MM.1S (cell line): Measurements from ENCODE around the gene RIF1.

ENCODE experiments used
- DNase-seq: peaks from one replicate; pipeline ENCODE4 v3.0.0-alpha.2; 2015
- H2AFZ ChIP-seq: fragments of 300-600 bp; sonication (generic); 2 replicates; pipeline ENCODE4 v1.6.0; 2016; ENCODE audit warnings: antibody characterized with exemption, low read length
- H3F3A ChIP-seq: fragments of 300-600 bp; sonication (generic); 2 replicates; pipeline ENCODE4 v1.6.1; 2016; ENCODE audit warnings: mild to moderate bottlenecking, antibody characterized with exemption, low read length, moderate library complexity, mixed read lengths; ENCODE audit not compliant: insufficient read depth
- H3K27ac ChIP-seq: fragments of 300-600 bp; sonication (generic); 2 replicates; pipeline ENCODE4 v1.5.1; 2016; ENCODE audit warnings: mild to moderate bottlenecking, low read length
- H3K27me3 ChIP-seq: fragments of 300-600 bp; sonication (generic); replicated peaks from 2 replicates; pipeline ENCODE4 v1.6.0; 2016; ENCODE audit warnings: low read length; ENCODE audit not compliant: insufficient read depth
- H3K36me3 ChIP-seq: fragments of 300-600 bp; sonication (generic); replicated peaks from 2 replicates; pipeline ENCODE4 v1.6.1; 2016; ENCODE audit warnings: mild to moderate bottlenecking, low read length, mixed read lengths; ENCODE audit not compliant: insufficient read depth
- H3K4me1 ChIP-seq: fragments of 300-600 bp; sonication (generic); 2 replicates; pipeline ENCODE4 v1.6.1; 2016; ENCODE audit warnings: low read length, mixed read lengths
- H3K4me2 ChIP-seq: fragments of 300-600 bp; sonication (generic); 2 replicates; pipeline ENCODE4 v1.6.0; 2016; ENCODE audit warnings: low read depth, low read length
- H3K4me3 ChIP-seq: fragments of 300-600 bp; sonication (generic); 2 replicates; pipeline ENCODE4 v1.5.1; 2016; ENCODE audit warnings: low read length, mixed read lengths
- H3K79me2 ChIP-seq: fragments of 300-600 bp; sonication (generic); 2 replicates; pipeline ENCODE4 v1.6.1; 2016; ENCODE audit warnings: mixed run types, low read length, mixed read lengths
- H3K9ac ChIP-seq: fragments of 300-600 bp; sonication (generic); 2 replicates; pipeline ENCODE4 v1.6.1; 2016; ENCODE audit warnings: low read length, mixed read lengths
- H3K9me2 ChIP-seq: fragments of 300-600 bp; sonication (generic); replicated peaks from 2 replicates; pipeline ENCODE4 v1.6.1; 2016; ENCODE audit warnings: mild to moderate bottlenecking, low read length, mixed read lengths; ENCODE audit not compliant: insufficient read depth
- H3K9me3 ChIP-seq: fragments of 300-600 bp; sonication (generic); replicated peaks from 2 replicates; pipeline ENCODE4 v1.6.1; 2016; ENCODE audit warnings: mild to moderate bottlenecking, low read length, mixed read lengths; ENCODE audit not compliant: insufficient read depth
- H4K20me1 ChIP-seq: fragments of 300-600 bp; sonication (generic); 2 replicates; pipeline ENCODE4 v1.6.1; 2016; ENCODE audit warnings: mild to moderate bottlenecking, low read length, moderate library complexity, mixed read lengths; ENCODE audit not compliant: insufficient read depth
- EZH2 ChIP-seq: fragments of 300-600 bp; sonication (generic); optimal IDR thresholded peaks from 2 replicates; pipeline ENCODE3; 2017; ENCODE audit warnings: low read depth, mild to moderate bottlenecking, antibody characterized with exemption, low read length, mixed read lengths
- EZH2phosphoT487 ChIP-seq: fragments of 300-600 bp; sonication (generic); IDR thresholded peaks from 2 replicates; pipeline ENCODE4 v1.6.1; 2018; ENCODE audit warnings: antibody characterized with exemption, low read length
- TF ChIP-seq, protein P1 (sequence below): fragments of 300-600 bp; sonication (generic); IDR thresholded peaks from 2 replicates; pipeline ENCODE4 v1.5.1; 2016; ENCODE audit warnings: antibody characterized with exemption, low read length, mixed read lengths

RIF1 gene

DNA sequence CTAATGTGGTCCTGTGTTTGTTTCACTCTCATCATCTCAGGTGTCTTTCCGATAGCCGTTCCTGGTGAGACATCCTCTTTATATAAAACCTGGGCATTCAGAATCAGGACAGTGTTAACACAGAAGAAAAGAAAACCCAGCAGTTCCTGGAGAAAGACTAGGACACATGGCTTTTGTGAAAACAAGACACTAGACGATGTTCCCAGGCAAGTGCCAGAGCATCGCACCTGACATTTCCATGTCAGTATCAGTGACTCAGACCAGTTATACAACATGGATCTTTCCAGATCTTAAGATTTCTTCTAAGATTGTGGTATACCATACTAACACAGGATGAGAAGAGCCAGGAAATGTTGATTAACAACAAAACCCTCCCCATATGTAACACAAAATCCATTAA, 96.5 kb downstream of the RIF1 start:
- Histone ChIP-seq H3K4me2 (no peak overlapping the region), H3F3A (no peaks in the 10 kb centered on the region), H3K9me3 (no peaks in the 10 kb centered on the region), H3K4me1 (no peaks in the 10 kb centered on the region), H2AFZ (no peak overlapping the region), H3K79me2 (no peaks in the 10 kb centered on the region), H3K4me3 (no peak overlapping the region), H4K20me1 (no peaks in the 10 kb centered on the region), H3K27me3 (no peaks in the 10 kb centered on the region), H3K27ac (no peak overlapping the region), H3K36me3 (no peaks in the 10 kb centered on the region), H3K9me2 (no peaks in the 10 kb centered on the region), H3K9ac (no peak overlapping the region)
- no peak for TF ChIP-seq EZH2
- TF ChIP-seq, protein P1, sequence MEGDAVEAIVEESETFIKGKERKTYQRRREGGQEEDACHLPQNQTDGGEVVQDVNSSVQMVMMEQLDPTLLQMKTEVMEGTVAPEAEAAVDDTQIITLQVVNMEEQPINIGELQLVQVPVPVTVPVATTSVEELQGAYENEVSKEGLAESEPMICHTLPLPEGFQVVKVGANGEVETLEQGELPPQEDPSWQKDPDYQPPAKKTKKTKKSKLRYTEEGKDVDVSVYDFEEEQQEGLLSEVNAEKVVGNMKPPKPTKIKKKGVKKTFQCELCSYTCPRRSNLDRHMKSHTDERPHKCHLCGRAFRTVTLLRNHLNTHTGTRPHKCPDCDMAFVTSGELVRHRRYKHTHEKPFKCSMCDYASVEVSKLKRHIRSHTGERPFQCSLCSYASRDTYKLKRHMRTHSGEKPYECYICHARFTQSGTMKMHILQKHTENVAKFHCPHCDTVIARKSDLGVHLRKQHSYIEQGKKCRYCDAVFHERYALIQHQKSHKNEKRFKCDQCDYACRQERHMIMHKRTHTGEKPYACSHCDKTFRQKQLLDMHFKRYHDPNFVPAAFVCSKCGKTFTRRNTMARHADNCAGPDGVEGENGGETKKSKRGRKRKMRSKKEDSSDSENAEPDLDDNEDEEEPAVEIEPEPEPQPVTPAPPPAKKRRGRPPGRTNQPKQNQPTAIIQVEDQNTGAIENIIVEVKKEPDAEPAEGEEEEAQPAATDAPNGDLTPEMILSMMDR = no peak
- no peak for TF ChIP-seq EZH2phosphoT487
- no peak for DNase-seq

DNA sequence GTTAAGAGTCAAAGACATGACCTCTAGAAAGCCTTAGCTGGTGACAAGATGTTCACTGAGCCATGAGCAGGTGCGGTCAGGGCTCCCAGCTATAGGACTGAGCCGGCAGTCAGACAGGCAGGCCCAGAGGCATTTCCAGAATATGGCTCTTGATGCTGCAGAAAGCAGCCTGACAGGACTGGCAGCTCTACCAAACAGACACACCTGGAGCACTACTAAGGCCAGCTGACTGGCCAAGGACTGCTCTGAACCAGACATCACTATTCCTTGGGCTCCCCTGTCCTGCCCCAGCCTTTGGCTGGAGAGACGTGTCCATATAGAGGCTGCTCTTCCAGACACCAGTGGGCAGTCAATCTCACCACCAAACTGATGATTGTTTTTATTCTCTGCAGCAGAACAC, 98.8 kb downstream of the RIF1 start:
- H3K4me2 ChIP-seq = no peak overlapping the region
- no peak overlapping the region for H3K9ac ChIP-seq
- no peaks in the 10 kb centered on the region for H3K27me3 ChIP-seq
- no peaks in the 10 kb centered on the region for H3K36me3 ChIP-seq
- H3K4me3 ChIP-seq = no peak overlapping the region
- no peaks in the 10 kb centered on the region for H3K9me2 ChIP-seq
- no peaks in the 10 kb centered on the region for H3F3A ChIP-seq
- no peak for DNase-seq
- no peaks in the 10 kb centered on the region for H3K9me3 ChIP-seq
- H3K27ac ChIP-seq = no peak overlapping the region
- H2AFZ ChIP-seq = no peak overlapping the region
- no peaks in the 10 kb centered on the region for H4K20me1 ChIP-seq
- H3K79me2 ChIP-seq = no peaks in the 10 kb centered on the region
- TF ChIP-seq EZH2phosphoT487 (no peak), EZH2 (no peak)
- TF ChIP-seq, protein P1 = no peak
- no peaks in the 10 kb centered on the region for H3K4me1 ChIP-seq

DNA sequence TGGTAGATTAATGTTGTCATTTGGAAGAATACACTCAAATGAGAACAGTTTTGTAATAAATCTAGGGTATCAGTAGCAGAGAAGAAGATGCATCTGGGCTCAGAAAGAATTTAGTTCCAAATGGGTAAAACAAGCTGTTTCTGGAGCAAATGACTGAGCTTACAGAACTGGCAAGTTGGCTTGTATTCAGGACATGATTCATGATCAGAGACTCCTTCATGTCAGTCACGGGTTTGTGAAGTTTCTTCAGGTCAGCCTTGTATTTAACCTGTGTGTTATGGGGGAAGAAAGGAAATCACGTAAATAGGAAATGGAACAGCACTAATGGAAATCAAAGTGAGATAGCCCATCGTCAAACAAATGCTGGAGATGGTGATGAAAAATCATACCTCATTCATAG, 109.1 kb downstream of the RIF1 start:
- H3K4me2 ChIP-seq = no peak overlapping the region
- H3K79me2 ChIP-seq = no peaks in the 10 kb centered on the region
- H3K36me3 ChIP-seq = no peaks in the 10 kb centered on the region
- no peak overlapping the region for H3K9ac ChIP-seq
- no peaks in the 10 kb centered on the region for H3K9me3 ChIP-seq
- no peaks in the 10 kb centered on the region for H3F3A ChIP-seq
- H3K27ac ChIP-seq = no peak overlapping the region
- no peaks in the 10 kb centered on the region for H3K27me3 ChIP-seq
- H4K20me1 ChIP-seq = no peaks in the 10 kb centered on the region
- no peak overlapping the region for H3K4me3 ChIP-seq
- no peak for DNase-seq
- H3K4me1 ChIP-seq = no peaks in the 10 kb centered on the region
- no peak for TF ChIP-seq EZH2
- TF ChIP-seq, protein P1 = no peak
- no peak for TF ChIP-seq EZH2phosphoT487
- no peak overlapping the region for H2AFZ ChIP-seq
- H3K9me2 ChIP-seq = no peaks in the 10 kb centered on the region
